Mesenchymal stem cell (in vitro differentiated cells and primary cell): Measurements from ENCODE around the gene CUTC.

Source experiments
- DNase-seq: peaks from one replicate; pipeline ENCODE4 v3.0.0-alpha.2; 2013
- H2AFZ ChIP-seq: one replicate; pipeline ENCODE4 v1.6.1; 2013; ENCODE audit warnings: low read depth, mild to moderate bottlenecking, control low read depth, inconsistent platforms, low read length, moderate library complexity
- H2AK5ac ChIP-seq: 2 replicates; pipeline ENCODE4 v1.6.1; 2013; ENCODE audit warnings: low read length, moderate library complexity, mild to moderate bottlenecking, inconsistent platforms; ENCODE audit not compliant: severe bottlenecking
- H2BK120ac ChIP-seq: one replicate; pipeline ENCODE4 v1.6.1; 2013; ENCODE audit warnings: low read depth, mild to moderate bottlenecking, inconsistent platforms, low read length, moderate library complexity
- H2BK12ac ChIP-seq, 2 experiments: one replicate each; pipeline ENCODE4 v1.6.1; 2013; ENCODE audit warnings: inconsistent platforms in 2 of 2, low read length in 2 of 2, mild to moderate bottlenecking in 2 of 2, moderate library complexity in 2 of 2, control low read depth in 1 of 2
- H2BK15ac ChIP-seq: one replicate; pipeline ENCODE4 v1.6.1; 2013; ENCODE audit warnings: mild to moderate bottlenecking, low read depth, inconsistent platforms; ENCODE audit not compliant: poor library complexity, severe bottlenecking
- H2BK5ac ChIP-seq: 2 replicates; pipeline ENCODE4 v1.6.1; 2013; ENCODE audit warnings: low read depth, mild to moderate bottlenecking, low read length, control low read depth, inconsistent platforms; ENCODE audit not compliant: poor library complexity, severe bottlenecking
- H3K14ac ChIP-seq, 2 experiments: one replicate each; pipeline ENCODE4 v1.6.1; 2013; ENCODE audit warnings: inconsistent platforms in 2 of 2, low read length in 2 of 2, control low read depth in 1 of 2, mild to moderate bottlenecking in 1 of 2, moderate library complexity in 1 of 2
- H3K18ac ChIP-seq, 2 experiments: one replicate each; pipeline ENCODE4 v1.6.1; 2013; ENCODE audit warnings: inconsistent platforms in 2 of 2, low read length in 2 of 2, control low read depth in 1 of 2, low read depth in 1 of 2, mild to moderate bottlenecking in 1 of 2
- H3K23ac ChIP-seq, 2 experiments: one replicate each; pipeline ENCODE4 v1.6.1; 2013; ENCODE audit warnings: inconsistent platforms in 2 of 2, low read length in 2 of 2, mild to moderate bottlenecking in 2 of 2, moderate library complexity in 2 of 2, control low read depth in 1 of 2
- H3K27ac ChIP-seq: 2 replicates; pipeline ENCODE4 v1.5.1; 2013; ENCODE audit warnings: mild to moderate bottlenecking, moderate library complexity, low read length, control low read depth, inconsistent platforms; ENCODE audit not compliant: poor library complexity, severe bottlenecking
- H3K27me3 ChIP-seq, 2 experiments: 2 replicates each; pipeline versions ENCODE4 v1.6.1 to v1.7.0; 2013; ENCODE audit warnings: low read length in 2 of 2, mild to moderate bottlenecking in 2 of 2, moderate library complexity in 2 of 2, control low read depth in 1 of 2, inconsistent platforms in 1 of 2; ENCODE audit not compliant: control insufficient read depth in 1 of 2, insufficient read depth in 1 of 2
- H3K36me3 ChIP-seq, 2 experiments: 2 replicates each; pipeline versions ENCODE4 v1.6.1 to v1.7.0; 2013; ENCODE audit warnings: low read length in 2 of 2, control low read depth in 1 of 2, inconsistent platforms in 1 of 2, low read depth in 1 of 2, mild to moderate bottlenecking in 1 of 2; ENCODE audit not compliant: insufficient read depth in 2 of 2, control insufficient read depth in 1 of 2
- H3K4ac ChIP-seq, 2 experiments: one replicate each; pipeline ENCODE4 v1.6.1; 2013; ENCODE audit warnings: inconsistent platforms in 2 of 2, low read length in 2 of 2, mild to moderate bottlenecking in 2 of 2, moderate library complexity in 2 of 2, control low read depth in 1 of 2, low read depth in 1 of 2
- H3K4me1 ChIP-seq: 2 replicates; pipeline ENCODE4 v1.6.1; 2013; ENCODE audit warnings: low read depth, low read length, control low read depth; ENCODE audit not compliant: control insufficient read depth, insufficient read depth
- H3K4me2 ChIP-seq: 2 replicates; pipeline ENCODE4 v1.6.1; 2013; ENCODE audit warnings: low read length, mild to moderate bottlenecking, inconsistent platforms; ENCODE audit not compliant: poor library complexity, severe bottlenecking
- H3K4me3 ChIP-seq, 2 experiments: 2 replicates each; pipeline versions ENCODE4 v1.5.1 to v1.7.0; 2013; ENCODE audit warnings: low read length in 2 of 2, mild to moderate bottlenecking in 2 of 2, control low read depth in 1 of 2, low read depth in 1 of 2; ENCODE audit not compliant: insufficient read depth in 1 of 2
- H3K79me1 ChIP-seq: replicated peaks from 2 replicates; pipeline ENCODE4 v1.6.1; 2013; ENCODE audit warnings: mild to moderate bottlenecking, control low read depth, low read length, inconsistent platforms; ENCODE audit not compliant: poor library complexity, severe bottlenecking
- H3K9ac ChIP-seq: 2 replicates; pipeline ENCODE4 v1.7.0; 2013; ENCODE audit warnings: mild to moderate bottlenecking, low read length, moderate library complexity
- H3K9me3 ChIP-seq: 2 replicates; pipeline ENCODE4 v1.7.0; 2013; ENCODE audit warnings: mild to moderate bottlenecking, low read length; ENCODE audit not compliant: control insufficient read depth
- H4K8ac ChIP-seq: one replicate; pipeline ENCODE4 v1.6.1; 2013; ENCODE audit warnings: inconsistent platforms, mild to moderate bottlenecking, low read length, moderate library complexity
- H4K91ac ChIP-seq: one replicate; pipeline ENCODE4 v1.6.1; 2013; ENCODE audit warnings: mild to moderate bottlenecking, low read length, inconsistent platforms
- WGBS: methylation state at CpG from one replicate; pipeline ENCODE4 v1.1.7; 2013; ENCODE audit warnings: mixed read lengths; 5-methylcytosine and 5-hydroxymethylcytosine counted together

CUTC gene

DNA sequence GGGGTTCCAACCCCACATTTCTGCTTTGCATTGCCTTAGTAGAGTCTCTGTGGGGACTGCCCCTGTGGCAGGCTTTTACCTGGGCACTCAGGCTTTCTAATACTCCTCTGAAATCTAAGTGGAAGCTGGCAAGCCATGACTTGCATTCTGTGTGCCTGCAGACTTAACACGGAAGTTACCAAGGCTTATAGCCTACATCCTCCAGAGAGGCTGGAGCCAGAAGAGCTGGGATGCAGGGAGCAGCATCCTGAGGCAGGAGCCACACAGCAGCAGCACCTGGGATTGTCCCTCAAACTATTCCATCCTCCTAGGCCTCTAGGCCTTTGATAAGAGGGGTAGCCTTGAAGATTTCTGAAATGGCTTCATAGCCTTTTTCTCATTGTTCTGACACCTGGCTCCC is 28.3 kb downstream of the CUTC start:
- Histone ChIP-seq H3K4me3 (no peak overlapping the region), H4K8ac (no peak overlapping the region), H3K4me2 (no peak overlapping the region), H3K36me3 (peaks cover 11 to 61% of the 10 kb centered on the region in 2 experiments), H2AFZ (no peak overlapping the region), H3K9ac (no peak overlapping the region), H3K4ac (no peak overlapping the region), H2BK120ac (no peak overlapping the region), H4K91ac (no peak overlapping the region), H3K18ac (peak overlapping the region in 1 of 2 experiments; percentile 3), H2BK5ac (no peak overlapping the region), H2BK12ac (peak overlapping the region in 1 of 2 experiments; percentile 19), H2AK5ac (no peak overlapping the region), H3K79me1 (no peaks in the 10 kb centered on the region), H2BK15ac (no peak overlapping the region), H3K14ac (no peak overlapping the region), H3K27ac (no peak overlapping the region), H3K27me3 (no peaks in the 10 kb centered on the region), H3K4me1 (no peaks in the 10 kb centered on the region), H3K9me3 (peaks cover 4% of the 10 kb centered on the region), H3K23ac (no peak overlapping the region)
- DNase-seq, result no peak
- WGBS, result 100% methylated on average over 1 of the region's 1 CpG

GRCh38 chr10:99761365-99761764 is 29.3 kb downstream of the CUTC start:
- Histone ChIP-seq H3K23ac (no peak overlapping the region), H2BK5ac (no peak overlapping the region), H3K9ac (no peak overlapping the region), H3K9me3 (peaks cover 4% of the 10 kb centered on the region), H3K14ac (no peak overlapping the region), H2AK5ac (no peak overlapping the region), H2BK12ac (no peak overlapping the region), H2BK15ac (no peak overlapping the region), H3K4me2 (no peak overlapping the region), H3K27me3 (no peaks in the 10 kb centered on the region), H3K18ac (no peak overlapping the region), H3K4me1 (no peaks in the 10 kb centered on the region), H3K79me1 (no peaks in the 10 kb centered on the region), H2BK120ac (no peak overlapping the region), H3K36me3 (peaks cover 11 to 51% of the 10 kb centered on the region in 2 experiments), H4K8ac (no peak overlapping the region), H4K91ac (no peak overlapping the region), H3K27ac (no peak overlapping the region), H3K4ac (no peak overlapping the region), H3K4me3 (no peak overlapping the region), H2AFZ (no peak overlapping the region)
- no peak for DNase-seq

- no peaks in the 10 kb centered on the region for H3K4me1 ChIP-seq
- no peak overlapping the region for H3K9ac ChIP-seq
- no peak overlapping the region for H2BK5ac ChIP-seq
- peaks cover 4% of the 10 kb centered on the region for H3K9me3 ChIP-seq
- no peak overlapping the region for H2BK15ac ChIP-seq
- H4K8ac ChIP-seq, result no peak overlapping the region
- no peak overlapping the region for H3K4me2 ChIP-seq
- no peaks in the 10 kb centered on the region for H3K27me3 ChIP-seq
- peaks cover 3 to 14% of the 10 kb centered on the region in 2 experiments for H3K36me3 ChIP-seq
- H3K23ac ChIP-seq, result no peak overlapping the region
- H2BK12ac ChIP-seq, result no peak overlapping the region
- no peak overlapping the region for H2AFZ ChIP-seq
- no peak overlapping the region for H3K4ac ChIP-seq
- 90% methylated on average over 3 of the region's 4 CpGs for WGBS
- H2BK120ac ChIP-seq, result no peak overlapping the region
- H3K27ac ChIP-seq, result no peak overlapping the region
- no peaks in the 10 kb centered on the region for H3K79me1 ChIP-seq
- no peak overlapping the region for H3K14ac ChIP-seq
- no peak overlapping the region for H3K4me3 ChIP-seq
- DNase-seq, result no peak
- H4K91ac ChIP-seq, result no peak overlapping the region
- H2AK5ac ChIP-seq, result no peak overlapping the region
- no peak overlapping the region for H3K18ac ChIP-seq
Measured at GRCh38 chr10:99765672-99766301, 33.8 kb downstream of the CUTC start.

DNA sequence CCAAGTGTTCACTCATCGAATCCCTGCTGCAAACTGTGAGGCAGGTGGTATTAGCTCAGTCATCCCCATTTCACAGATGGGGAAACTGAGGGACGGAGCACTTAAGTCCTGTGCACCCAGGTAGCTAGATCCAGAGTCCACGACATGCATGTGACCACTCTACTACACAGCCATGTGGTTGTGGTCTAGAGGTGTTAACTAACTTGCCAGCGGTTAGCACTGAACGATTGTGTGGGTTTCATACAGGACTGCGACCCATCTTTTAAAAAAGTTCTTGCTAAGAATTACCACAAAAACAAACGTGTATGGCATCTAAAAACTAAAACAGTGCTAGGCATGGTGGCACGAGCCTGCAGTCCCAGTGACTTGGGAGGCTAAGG is 34.3 kb downstream of the CUTC start:
- H4K8ac ChIP-seq, result no peak overlapping the region
- no peak overlapping the region for H3K14ac ChIP-seq
- no peak for DNase-seq
- no peak overlapping the region for H3K4me2 ChIP-seq
- no peak overlapping the region for H3K18ac ChIP-seq
- no peaks in the 10 kb centered on the region for H3K27me3 ChIP-seq
- H4K91ac ChIP-seq, result no peak overlapping the region
- 80% methylated on average over 8 of the region's 8 CpGs for WGBS
- no peak overlapping the region for H2BK5ac ChIP-seq
- H3K27ac ChIP-seq, result no peak overlapping the region
- no peaks in the 10 kb centered on the region for H3K4me1 ChIP-seq
- peaks cover 0 to 9% of the 10 kb centered on the region in 2 experiments for H3K36me3 ChIP-seq
- no peak overlapping the region for H3K9ac ChIP-seq
- no peak overlapping the region for H3K4me3 ChIP-seq
- no peak overlapping the region for H2BK12ac ChIP-seq
- no peak overlapping the region for H2BK120ac ChIP-seq
- no peak overlapping the region for H3K23ac ChIP-seq
- no peak overlapping the region for H2AFZ ChIP-seq
- H3K79me1 ChIP-seq, result no peaks in the 10 kb centered on the region
- peaks cover 4% of the 10 kb centered on the region for H3K9me3 ChIP-seq
- no peak overlapping the region for H2BK15ac ChIP-seq
- no peak overlapping the region for H3K4ac ChIP-seq
- H2AK5ac ChIP-seq, result no peak overlapping the region
